ENCODE data around the gene EXOC4.

Gene EXOC4

GRCh38 chr7:134018306-134018705, 765.4 kb downstream of the EXOC4 start:
- no peak for DNase-seq

DNA sequence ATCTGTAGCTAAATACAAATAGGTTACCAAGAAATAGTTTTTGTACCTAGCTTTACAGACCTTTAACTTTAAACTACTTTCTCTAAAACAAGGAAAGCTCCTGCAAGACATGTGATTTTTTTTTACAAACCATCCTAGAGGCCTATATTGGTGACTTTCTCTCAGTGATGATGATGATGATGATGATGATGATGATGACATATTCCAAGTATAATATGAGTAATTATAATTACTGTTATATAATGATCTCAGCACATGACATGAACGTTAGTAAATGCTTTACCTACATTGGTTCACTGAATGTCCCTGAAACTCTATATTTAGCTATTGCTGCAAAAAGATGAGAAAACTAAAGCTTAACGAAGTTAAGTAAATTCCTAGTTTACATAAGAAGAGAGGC, 766.4 kb downstream of the EXOC4 start:
- no peak for DNase-seq

DNA sequence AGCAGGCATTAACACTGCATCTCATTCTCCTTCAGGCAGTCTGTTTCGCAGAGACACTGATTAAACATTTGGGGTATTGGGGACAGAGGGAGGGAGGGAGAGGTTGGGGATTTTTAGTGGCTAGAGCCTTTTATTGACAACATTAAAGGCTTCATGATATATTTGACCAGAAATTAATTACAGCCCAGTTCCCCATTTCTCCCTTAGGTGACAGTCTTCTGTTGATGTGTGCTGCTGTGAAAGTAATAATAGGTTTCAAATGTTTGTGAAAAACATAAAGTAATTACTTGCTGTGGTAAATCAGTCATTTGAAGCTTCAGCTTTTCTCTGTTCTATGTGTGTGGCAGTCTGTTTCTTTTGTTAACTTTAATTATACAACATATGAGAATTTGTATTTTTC, 769.0 kb downstream of the EXOC4 start:
- DNase-seq, result no peak

DNA sequence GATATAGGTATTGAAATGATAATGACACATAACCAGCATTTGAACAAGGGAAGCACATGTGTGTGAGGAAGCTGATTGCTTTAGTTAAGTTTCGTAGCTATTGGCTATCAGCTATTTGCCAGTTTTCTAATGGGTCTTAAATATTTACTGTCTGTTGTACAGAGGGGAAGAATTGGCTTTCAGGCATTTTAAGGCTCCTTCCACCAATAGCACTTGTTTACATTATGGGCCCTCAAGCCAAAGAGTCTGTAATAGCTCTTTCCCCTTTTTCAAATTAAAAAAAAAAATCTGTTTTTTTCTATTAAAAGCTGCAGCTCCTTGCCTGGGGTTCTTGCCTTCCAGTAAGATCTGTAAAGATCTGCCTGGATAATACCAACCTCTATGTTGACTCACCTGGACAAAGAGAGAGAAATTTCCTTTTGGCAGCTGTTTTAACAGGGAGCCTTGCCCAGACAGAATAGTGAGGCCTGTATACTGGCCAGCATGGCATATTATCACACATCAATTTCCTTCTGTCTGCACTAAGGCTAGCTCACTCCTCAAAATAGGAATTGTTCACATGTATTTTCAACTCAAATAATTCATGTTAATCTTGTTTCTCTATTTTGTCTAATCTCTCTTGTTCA, 769.5 kb downstream of the EXOC4 start:
- DNase-seq, result no peak

DNA sequence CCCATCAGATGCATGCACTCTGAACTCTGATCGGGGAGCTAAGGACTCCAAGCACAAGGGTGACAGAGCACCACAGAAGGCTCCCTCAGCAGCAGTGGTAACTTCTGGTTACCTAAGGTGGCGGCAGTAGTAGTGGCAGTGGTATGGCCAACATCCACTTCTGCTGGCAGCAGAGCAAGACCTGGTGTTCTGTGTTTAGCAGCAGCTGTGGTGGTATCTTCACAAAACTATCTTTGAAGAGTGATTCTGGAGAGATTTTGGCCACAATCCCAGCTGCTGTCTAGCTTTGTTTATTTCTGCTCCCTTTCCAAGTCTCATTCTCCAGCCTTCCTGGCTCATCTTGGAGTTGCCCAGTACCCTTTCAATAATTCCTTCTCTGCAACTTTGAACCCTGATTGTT, 771.9 kb downstream of the EXOC4 start:
- DNase-seq, result no peak

GRCh38 chr7:134028853-134029252, 776.0 kb downstream of the EXOC4 start:
- no peak for DNase-seq

DNA sequence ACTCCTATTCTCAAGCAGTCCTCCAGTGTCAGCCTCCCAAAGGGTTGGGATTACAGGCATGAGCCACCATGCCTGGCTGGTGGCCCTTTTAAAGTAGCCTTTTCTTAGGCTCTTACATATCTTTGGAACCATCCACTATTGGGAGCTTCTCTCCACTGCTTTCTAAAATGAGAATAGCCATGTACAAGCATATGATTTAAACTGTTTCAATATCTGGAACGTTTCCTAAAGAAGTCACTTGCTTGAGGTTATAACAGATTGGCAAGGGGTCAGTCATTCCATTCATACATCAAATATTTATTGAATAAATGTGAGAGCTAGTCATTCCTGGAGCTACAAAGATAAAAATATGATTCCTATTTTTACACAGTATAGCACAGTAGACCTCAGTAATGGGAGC, 776.9 kb downstream of the EXOC4 start:
- DNase-seq, result no peak

DNA sequence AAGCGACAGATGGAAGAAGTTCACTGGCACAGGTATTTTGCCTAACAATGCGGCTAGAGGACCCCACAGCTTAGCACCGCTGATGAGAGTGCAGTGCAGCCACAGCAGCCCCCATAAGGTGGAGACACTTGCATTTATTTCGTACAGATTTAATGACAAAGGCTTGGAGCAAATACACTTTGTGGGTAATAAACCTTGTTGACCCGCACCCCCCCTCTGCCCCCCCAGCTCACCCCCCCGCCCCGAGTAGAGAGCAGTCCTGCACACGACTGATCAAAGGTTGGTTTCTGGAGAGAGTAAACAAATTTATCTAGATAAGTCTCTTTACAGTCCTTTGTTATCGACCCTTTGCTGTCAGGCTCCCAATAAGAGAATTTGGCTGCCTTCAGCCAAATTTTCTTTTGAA, 777.6 kb downstream of the EXOC4 start:
- no peak for DNase-seq

DNA sequence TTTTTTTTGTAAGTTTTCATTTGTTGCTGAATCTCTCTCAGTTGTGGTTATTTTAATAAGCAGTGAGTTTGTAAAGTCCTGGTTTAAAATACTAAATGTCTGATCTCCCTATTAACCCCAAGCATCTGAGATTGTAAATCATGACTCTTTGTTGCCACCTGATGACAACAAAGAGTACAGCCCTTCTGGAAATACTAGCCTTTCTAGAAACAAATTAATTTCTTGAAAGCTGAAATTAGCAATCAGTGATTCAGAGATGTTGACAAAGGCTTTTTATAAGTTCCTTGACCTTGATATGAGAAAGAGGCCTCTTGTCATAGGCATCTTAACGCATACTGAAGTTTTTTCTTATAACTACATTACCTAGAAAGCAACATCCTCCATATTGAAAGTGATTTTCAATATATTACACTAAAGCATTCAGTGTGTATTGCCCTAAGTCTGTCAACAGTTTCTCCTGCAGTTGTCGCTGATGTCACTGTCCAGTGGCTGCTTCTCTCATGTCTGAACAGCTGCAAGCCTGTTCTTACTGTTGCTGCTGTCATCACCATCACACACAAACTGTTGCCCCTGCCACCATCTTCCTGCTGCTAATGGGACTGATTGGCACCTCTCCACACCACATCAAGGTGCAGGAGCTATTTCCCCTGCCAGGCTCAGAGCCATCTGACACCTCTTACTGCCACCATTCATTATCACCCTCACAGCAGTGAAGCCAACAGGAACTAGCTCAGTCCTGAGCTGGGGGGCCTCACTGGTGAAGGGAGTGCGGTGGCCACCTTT, 779.1 kb downstream of the EXOC4 start:
- DNase-seq, result no peak

- DNase-seq, result no peak
Measured at GRCh38 chr7:134034652-134035051, 781.8 kb downstream of the EXOC4 start.

- DNase-seq, result no peak
Measured at GRCh38 chr7:134037991-134038390, 785.1 kb downstream of the EXOC4 start.

- no peak for DNase-seq
Measured at GRCh38 chr7:134040988-134041387, 788.1 kb downstream of the EXOC4 start.

DNA sequence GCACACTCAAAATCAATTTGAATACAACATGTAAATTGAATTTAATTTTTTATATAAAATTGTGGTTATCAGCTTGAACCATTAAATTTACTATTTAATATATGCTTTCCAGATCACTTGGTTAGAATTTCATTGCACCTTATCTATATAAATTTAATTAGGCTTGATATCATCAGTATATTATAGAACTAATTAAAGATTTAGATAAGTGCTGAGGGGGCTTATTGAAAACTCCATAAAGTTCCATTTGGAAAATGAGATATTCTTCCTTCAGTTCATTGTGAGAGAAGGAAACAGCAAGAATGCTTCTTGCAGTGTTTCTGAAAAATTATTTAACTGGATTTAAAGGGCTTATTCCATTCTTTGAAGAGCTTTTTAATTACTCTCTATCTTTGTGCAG, 788.6 kb downstream of the EXOC4 start:
- DNase-seq, result no peak

GRCh38 chr7:134042307-134042706, 789.4 kb downstream of the EXOC4 start:
- no peak for DNase-seq

DNA sequence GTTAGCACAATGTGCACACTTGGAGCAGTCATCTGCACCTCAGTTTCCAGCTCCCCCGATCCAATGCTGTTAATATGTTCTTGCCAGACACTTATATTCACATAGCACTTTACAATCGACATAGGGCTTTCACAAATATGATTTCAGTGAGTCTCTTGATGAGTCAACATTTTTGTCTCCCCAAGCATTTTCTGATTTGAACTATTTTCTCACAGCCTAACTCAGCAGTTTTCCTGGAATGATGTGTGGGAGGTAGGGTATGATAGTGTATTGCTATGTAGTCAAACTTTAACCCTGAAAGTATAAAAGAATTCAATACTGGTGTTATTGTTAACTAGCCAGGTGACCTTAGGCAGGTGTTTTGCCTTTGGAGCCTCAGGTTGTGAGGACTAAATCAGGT, 791.8 kb downstream of the EXOC4 start:
- DNase-seq, result no peak

DNA sequence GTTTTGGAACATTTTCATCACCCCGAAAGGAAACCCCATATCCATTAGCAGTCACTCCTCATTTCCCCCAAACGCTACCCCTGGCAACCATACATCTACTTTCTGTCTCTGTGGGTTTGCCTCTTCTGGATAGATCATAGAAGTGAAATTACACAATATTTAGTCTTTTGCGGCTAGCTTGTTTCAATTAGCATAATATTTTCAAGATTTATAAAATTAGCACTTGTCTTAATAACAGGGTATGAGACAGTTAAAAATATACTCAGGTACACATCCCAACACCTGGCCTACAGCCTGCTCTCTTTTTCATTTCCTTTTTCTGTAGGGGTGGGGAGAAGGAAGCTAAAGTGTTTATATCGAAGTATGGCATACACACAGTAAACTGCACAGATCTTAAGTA, 792.8 kb downstream of the EXOC4 start:
- no peak for DNase-seq

GRCh38 chr7:134046594-134047128, 793.8 kb downstream of the EXOC4 start:
- DNase-seq, result no peak

DNA sequence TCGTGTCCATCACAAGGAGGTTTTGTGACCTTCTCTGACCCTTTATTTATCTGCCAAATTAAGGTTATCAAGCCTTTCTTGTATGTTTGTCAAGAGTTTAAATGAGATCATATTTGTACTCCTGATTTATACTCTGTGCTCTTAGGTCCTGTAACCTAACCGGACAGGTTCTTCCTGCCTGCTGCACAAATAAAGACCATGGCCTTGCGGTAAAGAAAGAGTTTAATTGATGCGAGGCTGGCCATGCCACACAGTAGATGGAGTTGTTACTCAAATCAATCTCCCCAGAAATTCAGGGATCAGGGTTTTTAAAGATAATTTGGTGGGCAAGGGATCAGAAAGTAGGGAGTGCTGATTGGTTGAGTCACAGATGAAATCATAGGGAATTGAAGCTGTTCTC, 794.8 kb downstream of the EXOC4 start:
- no peak for DNase-seq

DNA sequence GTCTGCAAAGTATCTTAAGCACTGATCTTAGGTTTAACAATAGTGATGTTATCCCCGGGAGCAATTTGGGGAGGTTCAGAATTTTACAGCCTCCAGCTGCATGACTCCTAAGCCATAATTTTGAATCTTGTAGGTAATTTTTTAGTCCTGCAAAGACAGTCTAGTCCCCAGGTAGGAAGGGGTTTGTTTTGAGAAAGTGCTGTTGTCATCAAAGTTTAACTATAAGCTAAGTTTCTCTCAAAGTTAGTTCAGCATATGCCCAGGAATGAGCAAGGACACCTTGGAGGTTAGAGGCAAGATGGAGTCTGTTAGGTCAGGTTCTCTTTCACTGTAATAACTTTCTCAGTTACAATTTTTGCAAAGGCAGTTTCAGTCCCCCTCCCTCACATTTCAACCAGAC, 795.3 kb downstream of the EXOC4 start:
- DNase-seq, result no peak

- no peak for DNase-seq
Measured at GRCh38 chr7:134051020-134051419, 798.1 kb downstream of the EXOC4 start.

DNA sequence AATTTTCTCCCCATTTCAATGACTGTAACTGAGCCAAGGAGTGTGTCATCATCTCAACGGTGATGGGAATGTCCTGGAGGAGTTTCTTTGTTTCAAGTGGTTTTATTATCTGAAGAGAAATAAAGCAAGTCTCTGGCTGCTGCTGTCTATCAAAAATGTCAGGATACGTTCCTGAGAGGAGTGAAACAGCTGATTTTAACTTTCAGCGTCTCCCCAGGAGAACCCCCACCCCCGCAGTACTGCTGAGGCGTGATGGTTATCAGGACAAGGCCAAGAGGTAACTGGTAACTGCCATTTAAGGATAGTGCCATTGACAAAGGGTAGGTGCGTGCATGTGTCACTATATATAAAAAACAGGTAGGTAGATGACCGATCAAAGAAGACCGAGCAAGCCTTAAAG, 803.9 kb downstream of the EXOC4 start:
- no peak for DNase-seq

GRCh38 chr7:134058521-134058920, 805.6 kb downstream of the EXOC4 start:
- no peak for DNase-seq

DNA sequence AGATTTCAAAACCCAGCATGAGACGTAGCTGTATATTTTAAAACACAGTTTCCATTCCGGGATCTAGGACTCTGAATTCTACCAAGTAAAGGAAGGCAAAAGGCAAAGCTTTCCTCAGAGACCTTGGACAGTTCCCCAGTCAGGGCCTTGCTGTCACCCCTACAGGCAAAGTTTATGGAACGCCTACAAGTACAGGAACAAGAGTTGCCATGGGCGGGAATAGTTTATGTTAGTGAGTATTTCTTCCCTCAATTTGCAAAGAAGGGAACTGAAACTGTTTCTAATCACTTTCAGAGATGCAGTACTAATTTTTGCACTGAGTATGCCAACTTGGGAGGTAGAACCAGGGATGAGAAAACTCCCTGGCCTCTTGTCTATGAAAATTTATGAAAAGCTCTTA, 806.1 kb downstream of the EXOC4 start:
- no peak for DNase-seq

DNA sequence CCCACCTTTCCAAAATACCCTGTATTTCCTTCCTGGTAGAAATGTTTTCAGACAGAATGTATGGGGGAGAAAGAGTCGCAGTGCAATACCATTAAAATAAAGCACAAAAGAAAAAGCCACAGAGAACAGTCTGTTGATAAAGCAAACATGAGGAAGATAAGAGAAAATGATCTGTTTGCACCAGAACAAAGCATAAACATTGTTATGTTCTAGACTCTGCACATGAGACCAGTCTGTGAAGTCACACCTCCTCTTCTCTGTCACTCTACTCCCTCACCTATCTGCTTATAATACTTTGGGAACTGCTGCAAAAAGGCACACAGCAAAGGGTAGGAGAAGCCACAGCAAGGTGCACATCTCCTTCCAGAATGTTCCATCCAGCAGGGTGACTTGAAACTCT, 807.0 kb downstream of the EXOC4 start:
- no peak for DNase-seq

DNA sequence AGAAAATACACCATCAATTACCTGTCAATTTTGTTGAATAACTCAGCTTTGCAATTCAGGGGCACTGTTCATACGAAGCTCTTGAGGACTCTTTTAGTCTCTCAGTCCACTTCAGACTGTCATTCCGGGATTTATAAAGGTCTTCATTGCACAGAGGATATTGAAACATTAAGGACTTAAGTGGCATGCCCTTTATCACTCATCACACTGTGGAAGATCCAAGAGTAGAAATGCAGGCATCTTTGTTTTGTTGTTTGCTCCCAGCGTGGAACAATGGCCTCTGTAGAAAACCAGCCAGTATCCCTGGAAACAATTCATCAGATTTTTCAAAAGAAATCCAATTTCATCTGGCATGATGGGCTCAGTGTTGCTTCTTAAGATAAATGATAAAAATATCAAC, 808.0 kb downstream of the EXOC4 start:
- no peak for DNase-seq

Measured in activated effector memory CD4-positive, alpha-beta T cell treated with Interleukin-2 at 50 U/mL for 16 hours (primary cell).